NB4 (cell line): ENCODE results near the gene CYP24A1.

Source experiments
- POLR2A ChIP-seq: IDR thresholded peaks from 2 replicates; pipeline ENCODE4 v1.6.1; 2011; ENCODE audit warnings: mild to moderate bottlenecking; ENCODE audit not compliant: insufficient read length; ENCODE audit errors: extremely low read depth
- TF ChIP-seq, protein P1 (sequence below): IDR thresholded peaks from one replicate; pipeline ENCODE4 v1.5.1; 2012; ENCODE audit warnings: low read depth, low read length
- TF ChIP-seq, protein P2 (sequence below): IDR thresholded peaks from 2 replicates; pipeline ENCODE4 v1.6.1; 2011; ENCODE audit warnings: low read depth, low read length

DNA sequence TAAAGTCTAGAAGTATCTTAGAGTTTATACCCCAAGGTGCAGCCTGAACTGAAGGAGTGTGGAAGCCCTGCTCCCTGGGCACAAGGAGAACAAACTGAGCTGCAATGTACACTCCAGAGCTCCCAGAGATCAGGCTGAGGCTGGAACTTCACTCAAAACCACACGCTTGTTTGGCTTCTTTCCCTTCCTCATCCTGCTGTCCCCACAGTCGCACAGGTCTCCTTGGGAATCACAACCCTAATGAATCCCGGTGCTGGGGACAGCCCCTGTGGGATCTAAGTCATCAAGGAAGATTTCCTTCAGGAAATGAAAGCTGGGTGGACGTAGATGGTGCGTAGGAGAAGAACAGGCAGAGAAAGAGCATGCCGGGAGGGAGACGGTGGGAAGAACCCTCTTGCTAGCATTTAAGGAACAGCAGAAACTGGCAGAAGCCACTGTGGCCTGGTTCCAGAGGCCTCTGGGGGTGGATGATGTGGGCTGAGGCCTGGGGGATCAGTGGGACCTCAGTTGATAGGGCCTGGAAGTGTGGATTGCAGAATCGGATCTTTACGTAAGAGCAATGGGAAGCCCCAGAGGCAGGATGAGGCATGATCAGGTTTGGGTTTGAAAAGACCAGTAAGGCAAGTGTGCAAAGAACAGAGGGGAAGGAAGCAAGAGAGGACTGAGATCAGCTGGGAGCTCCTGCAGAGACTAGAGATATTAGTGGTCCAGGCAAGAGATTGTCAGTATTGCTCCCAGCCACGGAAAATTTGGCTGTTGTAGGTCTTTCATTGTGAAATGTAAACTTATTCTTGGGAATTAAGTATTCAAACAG, 21.4 kb downstream of the CYP24A1 start:
- no peak for TF ChIP-seq POLR2A
- TF ChIP-seq, protein P1, sequence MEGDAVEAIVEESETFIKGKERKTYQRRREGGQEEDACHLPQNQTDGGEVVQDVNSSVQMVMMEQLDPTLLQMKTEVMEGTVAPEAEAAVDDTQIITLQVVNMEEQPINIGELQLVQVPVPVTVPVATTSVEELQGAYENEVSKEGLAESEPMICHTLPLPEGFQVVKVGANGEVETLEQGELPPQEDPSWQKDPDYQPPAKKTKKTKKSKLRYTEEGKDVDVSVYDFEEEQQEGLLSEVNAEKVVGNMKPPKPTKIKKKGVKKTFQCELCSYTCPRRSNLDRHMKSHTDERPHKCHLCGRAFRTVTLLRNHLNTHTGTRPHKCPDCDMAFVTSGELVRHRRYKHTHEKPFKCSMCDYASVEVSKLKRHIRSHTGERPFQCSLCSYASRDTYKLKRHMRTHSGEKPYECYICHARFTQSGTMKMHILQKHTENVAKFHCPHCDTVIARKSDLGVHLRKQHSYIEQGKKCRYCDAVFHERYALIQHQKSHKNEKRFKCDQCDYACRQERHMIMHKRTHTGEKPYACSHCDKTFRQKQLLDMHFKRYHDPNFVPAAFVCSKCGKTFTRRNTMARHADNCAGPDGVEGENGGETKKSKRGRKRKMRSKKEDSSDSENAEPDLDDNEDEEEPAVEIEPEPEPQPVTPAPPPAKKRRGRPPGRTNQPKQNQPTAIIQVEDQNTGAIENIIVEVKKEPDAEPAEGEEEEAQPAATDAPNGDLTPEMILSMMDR = no peak
- TF ChIP-seq, protein P2, sequence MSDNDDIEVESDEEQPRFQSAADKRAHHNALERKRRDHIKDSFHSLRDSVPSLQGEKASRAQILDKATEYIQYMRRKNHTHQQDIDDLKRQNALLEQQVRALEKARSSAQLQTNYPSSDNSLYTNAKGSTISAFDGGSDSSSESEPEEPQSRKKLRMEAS = no peak
